ENCODE measurements around the gene USP10.

The USP10 gene

DNA sequence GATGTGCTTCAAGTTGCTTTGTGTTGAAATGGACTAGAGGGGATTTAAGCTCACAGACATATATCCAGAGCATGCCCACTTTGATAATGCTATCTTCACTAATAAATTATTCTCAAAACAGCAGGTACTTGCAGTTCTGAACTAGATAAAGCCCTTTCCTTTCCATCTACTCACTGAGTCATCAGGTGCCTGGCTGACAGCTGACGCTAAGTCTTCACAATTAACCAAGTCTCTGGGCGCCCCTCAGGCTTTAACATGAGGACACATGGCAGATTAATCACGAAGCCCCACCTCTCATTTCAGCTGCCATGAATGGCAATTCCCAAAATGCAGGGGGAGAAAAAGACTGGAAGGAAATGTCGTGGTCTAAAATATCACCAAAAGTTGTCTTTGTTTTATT, 90.5 kb downstream of the USP10 start:
- TF ChIP-seq, protein P1, sequence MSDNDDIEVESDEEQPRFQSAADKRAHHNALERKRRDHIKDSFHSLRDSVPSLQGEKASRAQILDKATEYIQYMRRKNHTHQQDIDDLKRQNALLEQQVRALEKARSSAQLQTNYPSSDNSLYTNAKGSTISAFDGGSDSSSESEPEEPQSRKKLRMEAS (IDR thresholded peaks at IDR 0.05), result no peak
- no peak for TF ChIP-seq EGR1 (IDR thresholded peaks at IDR 0.05)
- TF ChIP-seq, protein P2, sequence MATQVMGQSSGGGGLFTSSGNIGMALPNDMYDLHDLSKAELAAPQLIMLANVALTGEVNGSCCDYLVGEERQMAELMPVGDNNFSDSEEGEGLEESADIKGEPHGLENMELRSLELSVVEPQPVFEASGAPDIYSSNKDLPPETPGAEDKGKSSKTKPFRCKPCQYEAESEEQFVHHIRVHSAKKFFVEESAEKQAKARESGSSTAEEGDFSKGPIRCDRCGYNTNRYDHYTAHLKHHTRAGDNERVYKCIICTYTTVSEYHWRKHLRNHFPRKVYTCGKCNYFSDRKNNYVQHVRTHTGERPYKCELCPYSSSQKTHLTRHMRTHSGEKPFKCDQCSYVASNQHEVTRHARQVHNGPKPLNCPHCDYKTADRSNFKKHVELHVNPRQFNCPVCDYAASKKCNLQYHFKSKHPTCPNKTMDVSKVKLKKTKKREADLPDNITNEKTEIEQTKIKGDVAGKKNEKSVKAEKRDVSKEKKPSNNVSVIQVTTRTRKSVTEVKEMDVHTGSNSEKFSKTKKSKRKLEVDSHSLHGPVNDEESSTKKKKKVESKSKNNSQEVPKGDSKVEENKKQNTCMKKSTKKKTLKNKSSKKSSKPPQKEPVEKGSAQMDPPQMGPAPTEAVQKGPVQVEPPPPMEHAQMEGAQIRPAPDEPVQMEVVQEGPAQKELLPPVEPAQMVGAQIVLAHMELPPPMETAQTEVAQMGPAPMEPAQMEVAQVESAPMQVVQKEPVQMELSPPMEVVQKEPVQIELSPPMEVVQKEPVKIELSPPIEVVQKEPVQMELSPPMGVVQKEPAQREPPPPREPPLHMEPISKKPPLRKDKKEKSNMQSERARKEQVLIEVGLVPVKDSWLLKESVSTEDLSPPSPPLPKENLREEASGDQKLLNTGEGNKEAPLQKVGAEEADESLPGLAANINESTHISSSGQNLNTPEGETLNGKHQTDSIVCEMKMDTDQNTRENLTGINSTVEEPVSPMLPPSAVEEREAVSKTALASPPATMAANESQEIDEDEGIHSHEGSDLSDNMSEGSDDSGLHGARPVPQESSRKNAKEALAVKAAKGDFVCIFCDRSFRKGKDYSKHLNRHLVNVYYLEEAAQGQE (IDR thresholded peaks at IDR 0.05; ENCODE audit: low read depth), result no peak
- no peak for TF ChIP-seq RAD21 (IDR thresholded peaks at IDR 0.05; ENCODE audit: low read depth)
- no peak for TF ChIP-seq TAF1 (IDR thresholded peaks at IDR 0.05; ENCODE audit: low read depth)
- TF ChIP-seq TEAD4 (IDR thresholded peaks at IDR 0.05), result no peak
- TF ChIP-seq FOXM1 (IDR thresholded peaks at IDR 0.05; ENCODE audit: borderline replicate concordance, low read depth), result no peak

DNA sequence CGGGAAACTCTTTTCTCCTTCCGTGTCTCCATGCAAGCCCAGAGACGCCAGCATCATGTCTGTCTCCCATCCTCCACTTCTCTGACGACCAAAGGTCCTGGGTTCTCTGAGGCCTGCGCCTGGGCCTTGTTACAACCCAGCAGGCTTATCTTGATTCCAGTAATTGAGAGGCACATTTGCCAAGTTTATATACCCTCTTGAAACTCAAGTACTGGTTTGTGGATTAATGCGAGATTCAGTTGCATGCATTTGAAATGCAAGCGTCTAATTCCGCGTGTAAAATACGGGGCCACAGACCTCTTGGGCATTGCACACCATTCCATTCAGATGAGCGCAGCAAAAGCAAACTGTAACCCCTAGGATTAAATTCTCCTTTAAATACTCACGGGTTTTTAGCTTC, 91.3 kb downstream of the USP10 start:
- TF ChIP-seq, protein P3, sequence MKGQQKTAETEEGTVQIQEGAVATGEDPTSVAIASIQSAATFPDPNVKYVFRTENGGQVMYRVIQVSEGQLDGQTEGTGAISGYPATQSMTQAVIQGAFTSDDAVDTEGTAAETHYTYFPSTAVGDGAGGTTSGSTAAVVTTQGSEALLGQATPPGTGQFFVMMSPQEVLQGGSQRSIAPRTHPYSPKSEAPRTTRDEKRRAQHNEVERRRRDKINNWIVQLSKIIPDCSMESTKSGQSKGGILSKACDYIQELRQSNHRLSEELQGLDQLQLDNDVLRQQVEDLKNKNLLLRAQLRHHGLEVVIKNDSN (IDR thresholded peaks at IDR 0.05), result no peak
- TF ChIP-seq FOXM1 (IDR thresholded peaks at IDR 0.05; ENCODE audit: borderline replicate concordance, low read depth), result no peak
- no peak for TF ChIP-seq CREB1 (IDR thresholded peaks at IDR 0.05; ENCODE audit: low read depth)
- no peak for TF ChIP-seq EP300 (IDR thresholded peaks at IDR 0.05; ENCODE audit: borderline replicate concordance)
- no peak for TF ChIP-seq TCF12 (IDR thresholded peaks at IDR 0.05; ENCODE audit: low read depth)
- no peak for TF ChIP-seq ZBTB7A (IDR thresholded peaks at IDR 0.05; ENCODE audit: low read depth)
- TF ChIP-seq TEAD4 (IDR thresholded peaks at IDR 0.05), result no peak
- no peak for TF ChIP-seq NFIC (IDR thresholded peaks at IDR 0.05)

DNA sequence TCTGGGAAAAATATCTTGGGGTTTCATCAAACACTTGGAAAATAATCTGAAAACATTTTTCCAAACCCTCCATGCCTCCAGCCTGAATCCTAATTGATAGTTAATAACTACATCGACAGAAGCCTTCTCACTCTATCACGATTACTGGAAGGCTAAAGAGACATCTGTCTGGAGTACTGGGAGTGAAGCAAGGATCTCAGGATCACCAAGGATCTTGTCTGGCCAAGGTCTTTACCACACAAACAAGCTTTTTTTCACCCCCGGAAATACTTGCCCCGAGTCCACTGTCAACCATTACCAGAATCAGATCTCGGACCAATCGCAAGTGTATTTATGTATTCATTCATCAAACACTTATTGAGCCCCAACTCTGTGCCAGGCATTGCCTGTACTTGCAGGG, 91.7 kb downstream of the USP10 start:
- no peak for TF ChIP-seq RAD21 (IDR thresholded peaks at IDR 0.05; ENCODE audit: low read depth)
- TF ChIP-seq, protein P1 (IDR thresholded peaks at IDR 0.05), result no peak
- TF ChIP-seq CEBPB (IDR thresholded peaks at IDR 0.05), result no peak
- no peak for TF ChIP-seq CREB1 (IDR thresholded peaks at IDR 0.05; ENCODE audit: low read depth)
- TF ChIP-seq TEAD4 (IDR thresholded peaks at IDR 0.05), result no peak
- no peak for TF ChIP-seq TCF12 (IDR thresholded peaks at IDR 0.05; ENCODE audit: low read depth)
- TF ChIP-seq, protein P2 (IDR thresholded peaks at IDR 0.05; ENCODE audit: low read depth), result no peak
- TF ChIP-seq YY1 (IDR thresholded peaks at IDR 0.05; ENCODE audit: low read depth), result no peak
- TF ChIP-seq, protein P3 (IDR thresholded peaks at IDR 0.05), result no peak
- no peak for TF ChIP-seq NFIC (IDR thresholded peaks at IDR 0.05)
- TF ChIP-seq FOXM1 (IDR thresholded peaks at IDR 0.05; ENCODE audit: borderline replicate concordance, low read depth), result no peak
- no peak for TF ChIP-seq EP300 (IDR thresholded peaks at IDR 0.05; ENCODE audit: borderline replicate concordance)
- no peak for TF ChIP-seq ZBTB7A (IDR thresholded peaks at IDR 0.05; ENCODE audit: low read depth)

DNA sequence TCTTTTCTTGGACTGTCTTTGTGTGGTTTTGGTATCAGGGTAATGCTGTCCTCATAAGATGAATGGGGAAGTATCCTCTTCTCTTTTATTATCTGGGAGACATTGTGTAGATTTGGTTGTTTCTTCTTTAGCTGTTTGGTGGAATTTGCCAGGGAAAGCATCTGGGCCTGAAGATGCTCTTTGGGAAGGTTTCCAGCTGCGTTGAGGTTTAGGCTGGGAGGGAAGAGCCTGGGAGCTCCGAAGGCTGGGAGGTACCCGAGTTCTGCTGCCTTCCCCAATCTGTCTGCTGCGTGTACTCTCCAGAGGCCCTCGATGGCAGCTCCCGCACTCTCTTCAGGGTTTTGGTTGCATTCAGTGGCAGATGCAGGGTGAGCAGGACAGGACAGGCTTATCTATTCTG, 94.4 kb downstream of the USP10 start:
- TF ChIP-seq EP300 (IDR thresholded peaks at IDR 0.05; ENCODE audit: borderline replicate concordance) (no peak), TAF1 (IDR thresholded peaks at IDR 0.05; ENCODE audit: low read depth) (no peak), TEAD4 (IDR thresholded peaks at IDR 0.05) (no peak), NFIC (IDR thresholded peaks at IDR 0.05) (no peak), CREB1 (IDR thresholded peaks at IDR 0.05; ENCODE audit: low read depth) (no peak)

DNA sequence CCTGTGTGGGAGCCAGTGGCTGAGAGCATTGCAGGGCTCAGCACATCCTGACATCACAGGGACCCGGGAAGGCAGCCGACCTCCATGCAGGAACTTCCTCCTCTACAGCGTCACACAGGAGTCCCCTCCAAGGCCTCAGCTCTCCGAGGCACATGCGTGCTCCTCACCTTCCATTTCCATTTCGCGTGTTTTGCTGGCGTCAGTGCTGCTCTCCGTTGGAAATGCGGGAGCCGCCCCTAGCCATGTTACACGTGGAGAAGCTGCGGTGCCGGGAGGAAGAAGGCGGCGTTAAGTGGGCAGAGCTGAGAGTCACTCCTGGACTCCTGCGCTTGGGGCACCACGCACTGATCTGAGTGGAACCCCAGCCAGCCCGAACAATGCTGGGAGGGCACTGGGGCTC, 94.8 kb downstream of the USP10 start:
- TF ChIP-seq NFIC (IDR thresholded peaks at IDR 0.05), result no peak
- TF ChIP-seq ZBTB7A (IDR thresholded peaks at IDR 0.05; ENCODE audit: low read depth), result no peak
- TF ChIP-seq YY1 (IDR thresholded peaks at IDR 0.05; ENCODE audit: low read depth), result no peak
- TF ChIP-seq CEBPB (IDR thresholded peaks at IDR 0.05), result no peak
- no peak for TF ChIP-seq EP300 (IDR thresholded peaks at IDR 0.05; ENCODE audit: borderline replicate concordance)
- no peak for TF ChIP-seq RAD21 (IDR thresholded peaks at IDR 0.05; ENCODE audit: low read depth)
- TF ChIP-seq, protein P3 (IDR thresholded peaks at IDR 0.05), result no peak

DNA sequence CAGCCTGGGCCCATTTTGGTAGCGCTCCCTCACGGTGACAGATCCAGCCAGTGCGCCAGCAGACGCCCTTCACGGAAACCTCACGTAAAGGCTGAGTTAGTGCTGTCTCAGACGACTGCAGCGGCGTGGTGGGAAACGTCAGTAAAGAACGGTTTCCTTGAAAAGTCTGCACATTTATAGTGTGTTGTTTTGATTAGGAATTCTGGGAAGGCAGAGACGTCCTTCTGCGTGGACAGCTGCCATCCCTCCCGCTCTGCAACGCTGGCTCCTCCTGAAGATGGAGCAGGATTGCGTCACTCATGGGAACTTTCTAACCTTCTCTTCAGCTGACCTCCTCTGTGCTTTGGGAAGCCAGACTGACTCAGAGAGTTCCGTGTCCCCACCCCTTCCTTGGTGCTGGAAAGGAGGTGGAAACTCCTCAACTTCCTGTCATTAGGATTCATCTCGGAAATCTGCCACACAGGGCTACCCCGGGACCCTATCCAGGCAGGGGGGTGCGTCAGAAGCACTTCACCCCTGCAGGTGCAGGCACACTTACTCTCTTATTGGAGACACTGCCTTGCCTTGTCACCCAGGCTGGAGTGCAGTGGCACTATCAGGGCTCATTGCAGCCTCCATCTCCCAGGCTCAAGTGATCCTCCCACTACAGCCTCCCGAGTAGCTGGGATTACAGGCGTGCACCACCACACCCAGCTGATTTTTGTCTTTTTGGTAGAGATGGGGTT, 95.7 kb downstream of the USP10 start:
- TF ChIP-seq FOXM1 (IDR thresholded peaks at IDR 0.05; ENCODE audit: borderline replicate concordance, low read depth) (no peak), TCF12 (IDR thresholded peaks at IDR 0.05; ENCODE audit: low read depth) (no peak), CREB1 (IDR thresholded peaks at IDR 0.05; ENCODE audit: low read depth) (no peak), EP300 (IDR thresholded peaks at IDR 0.05; ENCODE audit: borderline replicate concordance) (no peak), CEBPB (IDR thresholded peaks at IDR 0.05) (no peak), RAD21 (IDR thresholded peaks at IDR 0.05; ENCODE audit: low read depth) (no peak), TEAD4 (IDR thresholded peaks at IDR 0.05) (no peak), YY1 (IDR thresholded peaks at IDR 0.05; ENCODE audit: low read depth) (no peak), EGR1 (IDR thresholded peaks at IDR 0.05) (no peak), ZBTB7A (IDR thresholded peaks at IDR 0.05; ENCODE audit: low read depth) (no peak), NFIC (IDR thresholded peaks at IDR 0.05) (no peak), TAF1 (IDR thresholded peaks at IDR 0.05; ENCODE audit: low read depth) (no peak)
- TF ChIP-seq, protein P3 (IDR thresholded peaks at IDR 0.05), result no peak
- TF ChIP-seq, protein P2 (IDR thresholded peaks at IDR 0.05; ENCODE audit: low read depth), result no peak
- TF ChIP-seq, protein P1 (IDR thresholded peaks at IDR 0.05), result no peak
